OCI-LY7 (cell line): ENCODE results near the gene USP15. TPM values are rescaled to one million over a fixed set of nuclear protein-coding genes. Genes with fewer than 3 reads are reported as not detected.

ENCODE experiments used
- BruUV-seq: library from RNA; stranded (reverse); fragments of 400-500 nt; replicated peaks from 2 replicates; lab custom pipeline; 2021; lab: Mats Ljungman, UMichigan
- CTCF ChIA-PET: fragments of 300-600 bp; sonication (Branson Sonifier 250); formaldehyde crosslinking; loops from one replicate; lab custom pipeline; 2022; ENCODE audit warnings: antibody characterized with exemption; ENCODE audit not compliant: unreplicated experiment; lab: Charles Lee
- POLR2A ChIA-PET: fragments of 300-600 bp; sonication (Branson Sonifier 250); formaldehyde crosslinking; loops from one replicate; lab custom pipeline; 2022; ENCODE audit warnings: antibody characterized with exemption; lab: Charles Lee
- DNase-seq: peaks from one replicate; pipeline ENCODE4 v3.0.0-alpha.2; 2015; ENCODE audit warnings: low spot score
- H2AFZ ChIP-seq: fragments of 200-600 bp; sonication (generic), shearing (Covaris generic); 2 replicates; pipeline ENCODE4 v1.6.1; 2014; ENCODE audit warnings: mild to moderate bottlenecking, antibody characterized with exemption, low read length, moderate library complexity
- H3K27ac ChIP-seq: fragments of 200-600 bp; sonication (generic); 2 replicates; pipeline ENCODE4 v1.5.1; 2014; ENCODE audit warnings: mixed run types, low read depth, mild to moderate bottlenecking, moderate library complexity, low read length, inconsistent platforms; ENCODE audit not compliant: poor library complexity, severe bottlenecking
- H3K36me3 ChIP-seq: fragments of 200-600 bp; sonication (generic); 2 replicates; pipeline ENCODE4 v1.6.1; 2014; ENCODE audit warnings: mild to moderate bottlenecking, antibody characterized with exemption, low read length, moderate library complexity, mixed read lengths; ENCODE audit not compliant: insufficient read depth
- H3K4me1 ChIP-seq: fragments of 200-600 bp; sonication (generic); 2 replicates; pipeline ENCODE4 v1.5.1; 2014; ENCODE audit warnings: mild to moderate bottlenecking, low read length; ENCODE audit not compliant: insufficient read depth, poor library complexity, severe bottlenecking
- H3K4me2 ChIP-seq: fragments of 200-600 bp; sonication (generic); 2 replicates; pipeline ENCODE4 v1.6.1; 2014; ENCODE audit warnings: mild to moderate bottlenecking, low read length
- H3K4me3 ChIP-seq: fragments of 200-600 bp; sonication (generic); 2 replicates; pipeline ENCODE4 v1.5.1; 2014; ENCODE audit warnings: mild to moderate bottlenecking, low read depth, low read length; ENCODE audit not compliant: poor library complexity, severe bottlenecking
- H3K79me2 ChIP-seq: fragments of 200-600 bp; sonication (generic); 2 replicates; pipeline ENCODE4 v1.6.1; 2016; ENCODE audit warnings: low read depth, mild to moderate bottlenecking, low read length, moderate library complexity, mixed read lengths; ENCODE audit not compliant: insufficient read depth
- H3K9me2 ChIP-seq: fragments of 200-600 bp; sonication (generic); 2 replicates; pipeline ENCODE4 v1.6.1; 2016; ENCODE audit warnings: mild to moderate bottlenecking, low read length, mixed read lengths; ENCODE audit not compliant: insufficient read depth
- H3K9me3 ChIP-seq: fragments of 200-600 bp; sonication (generic); 2 replicates; pipeline ENCODE4 v1.6.1; 2014; ENCODE audit warnings: mild to moderate bottlenecking, mixed run types, low read length, mixed read lengths
- H4K20me1 ChIP-seq: fragments of 200-600 bp; sonication (generic); 2 replicates; pipeline ENCODE4 v1.6.1; 2014; ENCODE audit warnings: mild to moderate bottlenecking, antibody characterized with exemption, low read length, moderate library complexity, mixed read lengths; ENCODE audit not compliant: insufficient read depth
- CTCF ChIP-seq: fragments of 200-600 bp; sonication (generic); conservative IDR thresholded peaks from 2 replicates; pipeline ENCODE4 v1.5.1; 2014; ENCODE audit warnings: mild to moderate bottlenecking, antibody characterized with exemption, low read length, moderate library complexity, mixed read lengths
- EZH2phosphoT487 ChIP-seq: fragments of 200-600 bp; sonication (generic); IDR thresholded peaks from 2 replicates; pipeline ENCODE4 v1.6.1; 2018; ENCODE audit warnings: low read depth, borderline replicate concordance, mild to moderate bottlenecking, mixed run types, antibody characterized with exemption, low read length, moderate library complexity, mixed read lengths
- intact Hi-C: fragments of 100-400 bp; cut with micrococcal nuclease; formaldehyde crosslinking; loops from one replicate; pipeline ENCODE4 v1.10.0; 2022; ENCODE audit not compliant: unreplicated experiment
- total RNA-seq, 2 experiments: library from RNA; depleted of rRNA in 1 of 2; stranded (reverse); fragments of >200 nt in 1 of 2; shearing (Covaris generic) in 1 of 2; gene quantifications; 2 replicates each; pipeline ENCODE4 v1.2.3, GENCODE V29; 2014 to 2022

Gene USP15
- total RNA-seq, 2 experiments from 2014 or later, result 43.3 to 62.8 TPM

- no peak overlapping the region for H3K27ac ChIP-seq
- H3K4me1 ChIP-seq, result no peaks in the 10 kb centered on the region
- H3K4me2 ChIP-seq, result no peak overlapping the region
- CTCF ChIA-PET, result no interaction called here
- peaks cover 18% of the 10 kb centered on the region for H4K20me1 ChIP-seq
- H3K36me3 ChIP-seq, result peaks cover 23% of the 10 kb centered on the region; the same call in 1 of the 2 replicates
- POLR2A ChIA-PET, result interaction anchor here (1.1 to 1.4 kb wide), 3 partner anchors 10 to 41 kb away, joined by 3 to 5 read pairs (median 4); no protein-coding TSS in a partner anchor
- no peak for TF ChIP-seq EZH2phosphoT487
- TF ChIP-seq CTCF, result no peak
- BruUV-seq, result no TSS peak
- peaks cover 16% of the 10 kb centered on the region; the same call in 1 of the 2 replicates for H3K9me3 ChIP-seq
- intact Hi-C loops, result no loop called here
- DNase-seq, result no peak
- no peaks in the 10 kb centered on the region for H3K9me2 ChIP-seq
- H3K4me3 ChIP-seq, result no peak overlapping the region
- H2AFZ ChIP-seq, result no peak overlapping the region
- H3K79me2 ChIP-seq, result peaks cover 97% of the 10 kb centered on the region
These were observed 25.1 kb downstream of the USP15 start for GRCh38 chr12:62285284-62285683.

- Histone ChIP-seq H3K4me1 (no peaks in the 10 kb centered on the region), H4K20me1 (peaks cover 19% of the 10 kb centered on the region), H3K36me3 (peaks cover 32% of the 10 kb centered on the region; the same call in 1 of the 2 replicates), H3K4me2 (no peak overlapping the region), H3K4me3 (no peak overlapping the region), H3K27ac (no peak overlapping the region), H3K79me2 (peaks cover 87% of the 10 kb centered on the region), H3K9me3 (peaks cover 31% of the 10 kb centered on the region), H2AFZ (no peak overlapping the region), H3K9me2 (no peaks in the 10 kb centered on the region)
- POLR2A ChIA-PET, result no interaction called here
- CTCF ChIA-PET, result no interaction called here
- no peak for TF ChIP-seq CTCF
- TF ChIP-seq EZH2phosphoT487, result no peak
- no TSS peak for BruUV-seq
- intact Hi-C loops, result no loop called here
- DNase-seq, result no peak
These were observed 28.1 kb downstream of the USP15 start for GRCh38 chr12:62288328-62288727.

- no peak overlapping the region for H3K4me3 ChIP-seq
- H3K4me2 ChIP-seq, result no peak overlapping the region
- H2AFZ ChIP-seq, result no peak overlapping the region
- no TSS peak for BruUV-seq
- H3K4me1 ChIP-seq, result no peaks in the 10 kb centered on the region
- intact Hi-C loops, result no loop called here
- POLR2A ChIA-PET, result interaction anchor here (0.7 kb wide), 1 partner anchor 20 kb away, joined by 3 read pairs; no protein-coding TSS in a partner anchor
- peaks cover 36% of the 10 kb centered on the region for H3K36me3 ChIP-seq
- no peaks in the 10 kb centered on the region for H3K9me2 ChIP-seq
- DNase-seq, result no peak
- TF ChIP-seq CTCF (no peak), EZH2phosphoT487 (no peak)
- H4K20me1 ChIP-seq, result peaks cover 12% of the 10 kb centered on the region; the same call in 1 of the 2 replicates
- no peak overlapping the region for H3K27ac ChIP-seq
- H3K79me2 ChIP-seq, result peaks cover 77% of the 10 kb centered on the region
- H3K9me3 ChIP-seq, result peaks cover 31% of the 10 kb centered on the region
- CTCF ChIA-PET, result no interaction called here
These were observed 30.6 kb downstream of the USP15 start for GRCh38 chr12:62290846-62291245.
